ENCODE results near the gene KIF2A. TPM values are rescaled to one million over a fixed set of nuclear protein-coding genes. Genes with fewer than 3 reads are reported as not detected.

Gene KIF2A
- total and polyA plus RNA-seq, 9 of the 15 experiments (the other 6 are each of a cell fraction or from before 2014, with no cell fraction given): 42.6 to 126 (median 77.6) TPM

GRCh38 chr5:62305715-62306322, at the start of gene KIF2A (continued):
- no peak for TF ChIP-seq PKNOX1 (IDR thresholded peaks at IDR 0.05)
- TF ChIP-seq, protein P1, sequence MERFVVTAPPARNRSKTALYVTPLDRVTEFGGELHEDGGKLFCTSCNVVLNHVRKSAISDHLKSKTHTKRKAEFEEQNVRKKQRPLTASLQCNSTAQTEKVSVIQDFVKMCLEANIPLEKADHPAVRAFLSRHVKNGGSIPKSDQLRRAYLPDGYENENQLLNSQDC (CRISPR knock-in tag; IDR thresholded peaks at IDR 0.05): no peak
- TF ChIP-seq ZNF707 (CRISPR knock-in tag; conservative IDR thresholded peaks at IDR 0.05): peak; percentile 35; the same call in 1 of the 2 replicates
- peak; percentile 83 for TF ChIP-seq ETV5 (CRISPR knock-in tag; IDR thresholded peaks at IDR 0.05; ENCODE audit: low read depth)
- TF ChIP-seq, protein P2, sequence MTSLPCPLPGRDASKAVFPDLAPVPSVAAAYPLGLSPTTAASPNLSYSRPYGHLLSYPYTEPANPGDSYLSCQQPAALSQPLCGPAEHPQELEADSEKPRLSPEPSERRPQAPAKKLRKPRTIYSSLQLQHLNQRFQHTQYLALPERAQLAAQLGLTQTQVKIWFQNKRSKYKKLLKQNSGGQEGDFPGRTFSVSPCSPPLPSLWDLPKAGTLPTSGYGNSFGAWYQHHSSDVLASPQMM (CRISPR knock-in tag; IDR thresholded peaks at IDR 0.05): no peak
- TF ChIP-seq ZNF507 (tag; conservative IDR thresholded peaks at IDR 0.05): no peak
- TF ChIP-seq FOXK2 (conservative IDR thresholded peaks at IDR 0.05 in 1 of 2, IDR thresholded peaks at IDR 0.05 in 1 of 2; ENCODE audit: low read depth in 2 of 2): peak; percentile 96 to 99
- peak; percentile 45; the same call in 1 of the 2 replicates for TF ChIP-seq MECOM (CRISPR knock-in tag; IDR thresholded peaks at IDR 0.05)
- no peak for TF ChIP-seq TFAM (CRISPR knock-in tag; conservative IDR thresholded peaks at IDR 0.05)
- TF ChIP-seq RHOXF2B (CRISPR knock-in tag; conservative IDR thresholded peaks at IDR 0.05): no peak
- TF ChIP-seq ETS1 (conservative IDR thresholded peaks at IDR 0.05; ENCODE audit: control insufficient read depth, low read depth, low read length): no peak; the same call in 1 of the 2 replicates
- no peak for TF ChIP-seq BCL6 (CRISPR knock-in tag; IDR thresholded peaks at IDR 0.05)
- peak; percentile 83 for TF ChIP-seq RREB1 (CRISPR knock-in tag; IDR thresholded peaks at IDR 0.05)
- TF ChIP-seq ZNF12 (CRISPR knock-in tag; IDR thresholded peaks at IDR 0.05): no peak
- TF ChIP-seq MCM3 (IDR thresholded peaks at IDR 0.05): no peak
- no peak for TF ChIP-seq BACH1 (tag; IDR thresholded peaks at IDR 0.05)
- no peak for TF ChIP-seq PRMT5 (CRISPR knock-in tag; IDR thresholded peaks at IDR 0.05)
- TF ChIP-seq HDGF (IDR thresholded peaks at IDR 0.05): no peak
- peak; percentile 52 for TF ChIP-seq POLR2B (IDR thresholded peaks at IDR 0.05; ENCODE audit: low read depth, partially characterized antibody)
- no peak for TF ChIP-seq HMG20A (CRISPR knock-in tag; conservative IDR thresholded peaks at IDR 0.05)
- no peak for TF ChIP-seq SMARCA4 (IDR thresholded peaks at IDR 0.05)
- TF ChIP-seq ZNF57 (CRISPR knock-in tag; IDR thresholded peaks at IDR 0.05): peak; percentile 24; the same call in 1 of the 2 replicates
